NCI-H146 (cell line): ENCODE results near the gene GRIK5.

Experiments used
- DNase-seq: peaks from one replicate; lab custom pipeline; 2025; lab: John Stamatoyannopoulos, UW

Gene GRIK5

DNA sequence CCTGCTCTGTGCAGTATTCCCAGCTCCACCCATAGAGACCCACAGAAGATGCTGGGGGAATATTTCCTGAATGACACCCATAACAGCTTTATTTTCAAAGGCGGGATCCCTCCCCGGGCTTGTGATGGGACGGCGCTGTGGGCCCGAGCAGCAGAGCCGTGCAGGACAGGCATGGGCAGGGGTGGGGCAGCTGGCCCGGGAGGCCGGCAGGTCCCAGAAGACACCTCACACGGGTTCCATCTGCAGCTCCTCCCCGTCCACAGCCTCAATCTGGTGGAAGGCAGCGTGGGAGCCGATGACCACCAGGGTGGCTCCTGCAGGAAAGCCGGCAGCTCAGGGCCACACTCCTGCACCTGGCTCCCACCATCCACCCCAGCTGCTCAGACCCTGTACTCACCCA, 113.4 kb downstream of the GRIK5 start:
- no peak for DNase-seq

DNA sequence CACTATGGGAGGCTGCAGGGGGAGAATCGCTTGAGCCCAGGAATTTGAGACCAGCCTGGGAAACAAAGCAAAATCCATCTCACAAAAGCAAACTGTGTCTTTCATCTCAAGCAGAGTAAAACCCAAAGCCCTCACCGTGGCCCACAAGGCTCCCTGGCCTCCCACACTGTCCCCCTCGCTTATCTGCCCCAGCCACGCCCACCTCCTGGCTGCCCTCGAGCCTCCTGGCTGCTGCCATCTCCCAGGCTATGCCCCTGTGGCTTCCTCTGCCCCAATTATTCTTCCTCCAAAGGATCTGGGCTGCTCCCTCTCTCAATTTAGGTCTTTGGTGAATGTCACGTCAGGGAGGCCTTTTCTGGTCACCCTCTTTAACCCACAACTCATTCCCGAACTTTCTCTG, 114.5 kb downstream of the GRIK5 start:
- no peak for DNase-seq

DNA sequence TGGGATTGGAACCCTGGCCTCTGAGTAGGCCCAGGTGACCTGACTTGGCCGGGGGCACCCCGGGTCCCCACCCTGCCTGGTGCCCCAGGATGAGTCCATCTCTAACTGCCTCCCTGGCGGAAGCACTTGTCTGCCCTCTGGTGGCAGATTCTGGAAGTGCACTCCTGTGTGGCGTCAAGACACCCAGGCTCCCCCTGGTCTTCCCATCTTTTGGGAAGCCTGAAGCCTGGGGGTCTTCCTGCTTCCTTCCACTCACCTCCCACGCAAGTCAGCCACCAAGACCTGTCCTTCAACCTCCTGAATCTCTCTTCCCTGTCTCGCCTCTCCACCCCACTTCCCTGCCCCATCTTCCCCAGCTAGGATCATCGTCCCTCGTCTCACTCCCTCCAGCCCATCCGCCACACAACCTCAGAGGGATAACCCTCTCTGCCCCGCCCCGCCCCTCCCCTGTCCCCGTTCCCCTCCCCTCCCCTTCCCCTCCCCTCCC, 118.3 kb downstream of the GRIK5 start:
- peak; percentile 71 for DNase-seq
